Tibial artery (tissue), 4 donors: Measurements from ENCODE around the gene UTP25.

Source experiments
- DNase-seq, 2 donors: peaks; one replicate each; pipeline ENCODE4 v3.0.0-alpha.2; 2019
- H3K27ac ChIP-seq, 2 donors: fragments of 200-600 bp; sonication (generic) in 1 of 2; 1 replicate in 1 of 2; 2 replicates in 1 of 2; pipeline ENCODE4 v1.5.1; 2018 to 2019; ENCODE audit warnings: mild to moderate bottlenecking in 1 of 2
- H3K27me3 ChIP-seq, 2 donors: fragments of 200-600 bp; sonication (generic) in 1 of 2; one replicate each; pipeline versions ENCODE4 v1.5.1 to v1.6.0; 2016 to 2019
- H3K36me3 ChIP-seq, 3 donors: fragments of 200-600 bp; sonication (generic) in 2 of 3; one replicate each; pipeline ENCODE4 v1.5.1; 2016 to 2019; ENCODE audit warnings: mild to moderate bottlenecking in 2 of 3
- H3K4me1 ChIP-seq, 4 donors: fragments of 200-600 bp; sonication (generic) in 2 of 4; 1 replicate in 3 of 4; 2 replicates in 1 of 4; pipeline ENCODE4 v1.5.1; 2016 to 2019
- H3K4me3 ChIP-seq, 2 donors: fragments of 200-600 bp; sonication (generic) in 1 of 2; 1 replicate in 1 of 2; 2 replicates in 1 of 2; pipeline ENCODE4 v1.5.1; 2018 to 2019; ENCODE audit warnings: mild to moderate bottlenecking in 2 of 2
- H3K9me3 ChIP-seq, 3 donors: fragments of 200-600 bp; sonication (generic) in 1 of 3; one replicate each; pipeline ENCODE4 v1.5.1; 2016 to 2019
- CTCF ChIP-seq, 2 experiments: fragments of 200-600 bp in 1 of 2; fragments of 450-650 bp in 1 of 2; IDR thresholded peaks; one replicate each; pipeline ENCODE4 v1.5.1; 2017 to 2019; ENCODE audit warnings: antibody characterized with exemption in 2 of 2, mild to moderate bottlenecking in 1 of 2, moderate library complexity in 1 of 2
- intact Hi-C: fragments of 100-400 bp; cut with DNase I; formaldehyde crosslinking; loops from one replicate; pipeline ENCODE4 v1.15.0; 2023; ENCODE audit warnings: low total_unique reads

Gene UTP25

GRCh38 chr1:209869291-209870149 lies 41.7 kb downstream of the UTP25 start:
- no peaks in the 10 kb centered on the region for H3K27me3 ChIP-seq
- H3K36me3 ChIP-seq, result no peaks in the 10 kb centered on the region
- no peaks in the 10 kb centered on the region for H3K4me1 ChIP-seq
- TF ChIP-seq CTCF (IDR thresholded peaks at IDR 0.05), result no peak
- H3K9me3 ChIP-seq, result peaks cover 0 to 11% (median 0%) of the 10 kb centered on the region in 3 donors
- H3K27ac ChIP-seq, result no peak overlapping the region
- no peak for DNase-seq
- no peak overlapping the region for H3K4me3 ChIP-seq
- intact Hi-C loops, result loop anchor here (10.0 kb wide), 1 partner anchor 125 kb away; no protein-coding TSS in a partner anchor

GRCh38 chr1:209870151-209870831 lies 42.5 kb downstream of the UTP25 start:
- DNase-seq, result no peak
- H3K27ac ChIP-seq, result no peak overlapping the region
- no peak overlapping the region for H3K4me3 ChIP-seq
- H3K4me1 ChIP-seq, result no peaks in the 10 kb centered on the region
- intact Hi-C loops, result no loop called here
- no peak for TF ChIP-seq CTCF (IDR thresholded peaks at IDR 0.05)
- peaks cover 0 to 11% (median 0%) of the 10 kb centered on the region in 3 donors for H3K9me3 ChIP-seq
- no peaks in the 10 kb centered on the region for H3K27me3 ChIP-seq
- no peaks in the 10 kb centered on the region for H3K36me3 ChIP-seq

GRCh38 chr1:209871006-209871405 lies 43.2 kb downstream of the UTP25 start:
- peaks cover 0 to 11% (median 0%) of the 10 kb centered on the region in 3 donors for H3K9me3 ChIP-seq
- TF ChIP-seq CTCF (IDR thresholded peaks at IDR 0.05), result no peak
- intact Hi-C loops, result no loop called here
- H3K4me3 ChIP-seq, result no peak overlapping the region
- H3K4me1 ChIP-seq, result no peaks in the 10 kb centered on the region
- H3K27me3 ChIP-seq, result no peaks in the 10 kb centered on the region
- H3K27ac ChIP-seq, result no peak overlapping the region
- no peaks in the 10 kb centered on the region for H3K36me3 ChIP-seq
- DNase-seq, result no peak

- Histone ChIP-seq H3K27me3 (no peaks in the 10 kb centered on the region), H3K4me1 (no peaks in the 10 kb centered on the region), H3K4me3 (no peak overlapping the region), H3K9me3 (peaks cover 0 to 11% (median 0%) of the 10 kb centered on the region in 3 donors), H3K27ac (no peak overlapping the region), H3K36me3 (no peaks in the 10 kb centered on the region)
- no peak for DNase-seq
- intact Hi-C loops, result no loop called here
- TF ChIP-seq CTCF (IDR thresholded peaks at IDR 0.05), result no peak
These were observed 43.7 kb downstream of the UTP25 start for GRCh38 chr1:209871430-209871829.

- Histone ChIP-seq H3K27me3 (no peaks in the 10 kb centered on the region), H3K4me3 (no peak overlapping the region), H3K4me1 (no peaks in the 10 kb centered on the region), H3K36me3 (no peaks in the 10 kb centered on the region), H3K9me3 (no peaks in the 10 kb centered on the region), H3K27ac (no peak overlapping the region)
- intact Hi-C loops, result no loop called here
- TF ChIP-seq CTCF (IDR thresholded peaks at IDR 0.05), result no peak
- DNase-seq, result no peak
These were observed 45.5 kb downstream of the UTP25 start for GRCh38 chr1:209873067-209873799.
